ENCODE results near the gene WDR11.
A peak's percentile ranks its signal among the peaks of the same experiment; 100 is the strongest.

DNA sequence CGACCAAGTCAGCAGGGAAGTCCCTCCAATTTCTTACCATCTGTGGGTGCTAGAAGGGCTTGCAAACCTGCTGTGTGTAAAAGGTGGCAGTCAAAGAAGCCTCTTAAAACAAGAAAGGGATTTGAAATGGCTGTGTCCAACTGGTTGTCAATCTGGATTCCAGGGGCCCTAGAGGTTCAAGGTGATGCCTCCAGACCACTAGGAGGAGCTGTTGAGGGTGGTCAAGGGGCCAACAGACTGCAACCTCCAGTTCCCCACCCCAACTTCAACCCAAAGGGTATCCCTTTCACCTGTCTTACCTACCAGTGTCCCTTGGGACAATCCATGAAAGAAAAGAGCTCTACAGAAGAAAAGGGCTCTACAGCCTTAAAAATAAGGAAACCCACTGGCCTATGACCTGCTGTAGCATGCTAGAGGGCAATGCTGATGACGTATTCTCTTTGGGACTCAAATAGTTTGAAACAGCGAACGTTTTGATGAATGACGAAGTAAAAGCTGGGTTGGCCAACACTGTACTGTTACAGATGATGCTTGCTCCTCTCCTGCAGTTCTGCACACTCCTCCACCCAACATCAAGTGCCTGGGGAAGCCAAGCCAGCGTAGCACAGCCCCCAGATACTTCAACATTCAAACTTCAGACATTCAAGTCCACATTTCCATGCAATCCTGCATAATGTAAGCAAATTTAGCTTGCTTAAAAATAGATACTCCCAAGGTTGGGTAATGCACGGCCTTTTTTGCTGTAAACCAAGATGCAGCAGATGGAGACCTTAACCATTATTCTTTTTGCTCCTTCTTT is 45.9 kb upstream of the WDR11 start:
- TF ChIP-seq, protein P1, sequence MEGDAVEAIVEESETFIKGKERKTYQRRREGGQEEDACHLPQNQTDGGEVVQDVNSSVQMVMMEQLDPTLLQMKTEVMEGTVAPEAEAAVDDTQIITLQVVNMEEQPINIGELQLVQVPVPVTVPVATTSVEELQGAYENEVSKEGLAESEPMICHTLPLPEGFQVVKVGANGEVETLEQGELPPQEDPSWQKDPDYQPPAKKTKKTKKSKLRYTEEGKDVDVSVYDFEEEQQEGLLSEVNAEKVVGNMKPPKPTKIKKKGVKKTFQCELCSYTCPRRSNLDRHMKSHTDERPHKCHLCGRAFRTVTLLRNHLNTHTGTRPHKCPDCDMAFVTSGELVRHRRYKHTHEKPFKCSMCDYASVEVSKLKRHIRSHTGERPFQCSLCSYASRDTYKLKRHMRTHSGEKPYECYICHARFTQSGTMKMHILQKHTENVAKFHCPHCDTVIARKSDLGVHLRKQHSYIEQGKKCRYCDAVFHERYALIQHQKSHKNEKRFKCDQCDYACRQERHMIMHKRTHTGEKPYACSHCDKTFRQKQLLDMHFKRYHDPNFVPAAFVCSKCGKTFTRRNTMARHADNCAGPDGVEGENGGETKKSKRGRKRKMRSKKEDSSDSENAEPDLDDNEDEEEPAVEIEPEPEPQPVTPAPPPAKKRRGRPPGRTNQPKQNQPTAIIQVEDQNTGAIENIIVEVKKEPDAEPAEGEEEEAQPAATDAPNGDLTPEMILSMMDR (IDR thresholded peaks at IDR 0.05; ENCODE audit: low read depth, low read length, poor library complexity, severe bottlenecking) = peak; percentile 21
- TF ChIP-seq EZH2phosphoT487 (IDR thresholded peaks at IDR 0.05; ENCODE audit: borderline replicate concordance, low read length) = no peak
